ENCODE results near the gene SMOC1.

GRCh38 chr14:69993326-69993725 lies 114.1 kb downstream of the SMOC1 start:
- TF ChIP-seq ZFX (IDR thresholded peaks at IDR 0.05; ENCODE audit: borderline replicate concordance) (no peak), CTCF (IDR thresholded peaks at IDR 0.05) (no peak)
